ENCODE results near the gene CACNA2D4. TPM values are rescaled to one million over a fixed set of nuclear protein-coding genes. Genes with fewer than 3 reads are reported as not detected.

Gene CACNA2D4
- total and polyA plus RNA-seq, 12 donors, result 0.54 to 9.1 (median 3.1) TPM

GRCh38 chr12:1758887-1759286, 159.6 kb downstream of the CACNA2D4 start:
- TF ChIP-seq POLR2A (IDR thresholded peaks at IDR 0.05), result no peak
- TF ChIP-seq, protein P1, sequence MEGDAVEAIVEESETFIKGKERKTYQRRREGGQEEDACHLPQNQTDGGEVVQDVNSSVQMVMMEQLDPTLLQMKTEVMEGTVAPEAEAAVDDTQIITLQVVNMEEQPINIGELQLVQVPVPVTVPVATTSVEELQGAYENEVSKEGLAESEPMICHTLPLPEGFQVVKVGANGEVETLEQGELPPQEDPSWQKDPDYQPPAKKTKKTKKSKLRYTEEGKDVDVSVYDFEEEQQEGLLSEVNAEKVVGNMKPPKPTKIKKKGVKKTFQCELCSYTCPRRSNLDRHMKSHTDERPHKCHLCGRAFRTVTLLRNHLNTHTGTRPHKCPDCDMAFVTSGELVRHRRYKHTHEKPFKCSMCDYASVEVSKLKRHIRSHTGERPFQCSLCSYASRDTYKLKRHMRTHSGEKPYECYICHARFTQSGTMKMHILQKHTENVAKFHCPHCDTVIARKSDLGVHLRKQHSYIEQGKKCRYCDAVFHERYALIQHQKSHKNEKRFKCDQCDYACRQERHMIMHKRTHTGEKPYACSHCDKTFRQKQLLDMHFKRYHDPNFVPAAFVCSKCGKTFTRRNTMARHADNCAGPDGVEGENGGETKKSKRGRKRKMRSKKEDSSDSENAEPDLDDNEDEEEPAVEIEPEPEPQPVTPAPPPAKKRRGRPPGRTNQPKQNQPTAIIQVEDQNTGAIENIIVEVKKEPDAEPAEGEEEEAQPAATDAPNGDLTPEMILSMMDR (IDR thresholded peaks at IDR 0.05), result no peak
- Histone ChIP-seq H3K4me1 (replicated peaks in 1 of 2) (peaks cover 10 to 28% of the 10 kb centered on the region in 2 donors), H3K27ac (peak overlapping the region in 3 of 5 donors; percentile 4 to 48 (median 14)), H3K27me3 (no peaks in the 10 kb centered on the region), H3K4me3 (no peak overlapping the region), H3K36me3 (replicated peaks in 1 of 2) (peaks cover 0 to 9% of the 10 kb centered on the region in 2 donors), H3K9me3 (replicated peaks in 1 of 3) (no peaks in the 10 kb centered on the region)
- DNase-seq, result no peak
- 38 to 51% (median 47%) methylated on average over 4 of the region's 4 CpGs for WGBS, 4 donors
- intact Hi-C loops (cut with DNase I), result no loop called here

DNA sequence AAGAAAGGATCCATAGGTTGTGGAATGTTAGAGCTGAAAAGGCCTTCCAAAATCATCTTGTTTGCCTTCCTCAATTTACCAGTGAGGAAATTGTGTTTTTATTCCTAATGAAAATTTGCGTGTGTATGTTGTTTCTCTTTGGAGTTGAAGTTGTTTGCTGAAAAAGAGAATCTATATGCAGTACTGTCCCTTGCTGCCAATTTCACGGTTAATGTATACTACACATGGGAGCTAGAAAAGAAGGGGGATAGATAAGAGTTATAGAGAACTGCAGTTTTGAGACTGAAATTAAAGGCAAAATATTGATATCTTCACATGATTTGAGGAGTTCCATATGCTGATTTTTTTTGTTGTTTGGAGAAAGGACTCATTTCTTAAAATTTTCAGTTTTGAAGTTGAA, 160.1 kb downstream of the CACNA2D4 start:
- H3K27me3 ChIP-seq, result no peaks in the 10 kb centered on the region
- H3K4me1 ChIP-seq (replicated peaks in 1 of 2), result peaks cover 10 to 28% of the 10 kb centered on the region in 2 donors
- 86 to 96% (median 91%) methylated on average over 2 of the region's 2 CpGs for WGBS, 4 donors
- H3K27ac ChIP-seq, result peak overlapping the region in 2 of 5 donors; percentile 4 to 14
- no peak overlapping the region for H3K4me3 ChIP-seq
- no peaks in the 10 kb centered on the region for H3K9me3 ChIP-seq (replicated peaks in 1 of 3)
- intact Hi-C loops (cut with DNase I), result no loop called here
- H3K36me3 ChIP-seq (replicated peaks in 1 of 2), result peaks cover 0 to 9% of the 10 kb centered on the region in 2 donors
- no peak for DNase-seq
- TF ChIP-seq, protein P1 (IDR thresholded peaks at IDR 0.05), result no peak
- TF ChIP-seq POLR2A (IDR thresholded peaks at IDR 0.05), result no peak

DNA sequence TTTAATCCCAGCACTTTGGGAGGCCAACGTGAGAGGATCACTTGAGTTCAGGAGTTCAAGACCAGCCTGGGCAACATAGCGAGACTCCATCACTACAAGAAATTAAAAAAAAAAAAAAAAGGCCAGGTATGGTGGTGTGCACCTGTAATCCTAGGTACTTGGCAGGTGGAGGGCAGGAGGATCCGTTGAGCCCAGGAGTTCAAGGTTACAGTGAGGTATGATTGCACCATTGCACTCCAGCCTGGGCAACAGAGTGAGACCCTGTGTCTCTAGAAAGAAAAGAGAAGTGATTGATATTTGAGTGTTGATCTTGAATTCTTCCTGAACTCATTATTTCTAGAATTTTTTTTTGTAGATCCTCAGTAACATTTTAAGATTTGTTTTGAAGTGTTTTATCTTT, 168.2 kb downstream of the CACNA2D4 start:
- no peak overlapping the region for H3K4me3 ChIP-seq
- peaks cover 0 to 9% (median 0%) of the 10 kb centered on the region in 3 donors for H3K9me3 ChIP-seq (replicated peaks in 1 of 3)
- DNase-seq, result no peak
- H3K36me3 ChIP-seq (replicated peaks in 1 of 2), result peaks cover 0 to 7% of the 10 kb centered on the region in 2 donors
- no peak overlapping the region for H3K27ac ChIP-seq
- H3K4me1 ChIP-seq (replicated peaks in 1 of 2), result peaks cover 0 to under 1% of the 10 kb centered on the region in 2 donors
- 80 to 85% (median 82%) methylated on average over 3 of the region's 3 CpGs for WGBS, 4 donors
- no peak for TF ChIP-seq POLR2A (IDR thresholded peaks at IDR 0.05)
- TF ChIP-seq, protein P1 (IDR thresholded peaks at IDR 0.05), result no peak
- no peaks in the 10 kb centered on the region for H3K27me3 ChIP-seq
- intact Hi-C loops (cut with DNase I), result no loop called here

- 93 to 98% (median 98%) methylated on average over 5 of the region's 5 CpGs for WGBS, 4 donors
- Histone ChIP-seq H3K4me1 (replicated peaks in 1 of 2) (peaks cover 0 to 7% of the 10 kb centered on the region in 2 donors), H3K27me3 (no peaks in the 10 kb centered on the region), H3K4me3 (no peak overlapping the region), H3K36me3 (replicated peaks in 1 of 2) (peaks cover 0 to under 1% of the 10 kb centered on the region in 2 donors), H3K9me3 (replicated peaks in 1 of 3) (peaks cover 0 to 9% (median 0%) of the 10 kb centered on the region in 3 donors), H3K27ac (no peak overlapping the region)
- DNase-seq, result no peak
- intact Hi-C loops (cut with DNase I), result no loop called here
- no peak for TF ChIP-seq POLR2A (IDR thresholded peaks at IDR 0.05)
- TF ChIP-seq, protein P1 (IDR thresholded peaks at IDR 0.05), result no peak
These were observed 169.4 kb downstream of the CACNA2D4 start for GRCh38 chr12:1749019-1749418.

Measured in adrenal gland (tissue), 12 donors.